Measurements from ENCODE around the gene EFS. TPM values are rescaled to one million over a fixed set of nuclear protein-coding genes. Genes with fewer than 3 reads are reported as not detected.

Gene EFS
- polyA plus RNA-seq, 1 donor (not counting 4 experiments of a cell fraction or from before 2014, with no cell fraction given), result 1.4 TPM

- no peak for FAIRE-seq
- Histone ChIP-seq H3K4me2 (ENCODE audit: control insufficient read depth, extremely low read depth, insufficient read depth, low read depth, low read length) (no peak overlapping the region), H3K9ac (ENCODE audit: control insufficient read depth, extremely low read depth, insufficient read depth, low read length) (no peak overlapping the region), H3K79me2 (ENCODE audit: control insufficient read depth, insufficient read depth, low read length) (no peaks in the 10 kb centered on the region), H2AFZ (ENCODE audit: control insufficient read depth, low read length) (no peak overlapping the region), H3K9me1 (ENCODE audit: control insufficient read depth, extremely low read depth, insufficient read depth, low read length) (no peaks in the 10 kb centered on the region), H3K4me3 (ENCODE audit: control insufficient read depth in 2 of 3, extremely low read depth in 1 of 3, insufficient read depth in 2 of 3, low read depth in 1 of 3, low read length in 3 of 3) (no peak overlapping the region), H3K4me1 (ENCODE audit: control insufficient read depth, extremely low read depth, insufficient read depth, low read length) (no peaks in the 10 kb centered on the region), H3K36me3 (ENCODE audit: control insufficient read depth in 2 of 2, extremely low read depth in 1 of 2, insufficient read depth in 2 of 2, low read length in 2 of 2) (no peaks in the 10 kb centered on the region), H4K20me1 (ENCODE audit: control insufficient read depth, extremely low read depth, insufficient read depth, low read length) (no peaks in the 10 kb centered on the region), H3K9me3 (ENCODE audit: control insufficient read depth, low read depth, low read length) (no peaks in the 10 kb centered on the region), H3K27ac (ENCODE audit: control insufficient read depth, insufficient read depth, low read length) (no peak overlapping the region), H3K27me3 (ENCODE audit: control insufficient read depth, extremely low read depth, insufficient read depth, low read length) (peaks cover 7% of the 10 kb centered on the region)
- DNase-seq (ENCODE audit: low read depth, low spot score), result no peak
- TF ChIP-seq CTCF (optimal IDR thresholded peaks at IDR 0.05 in 1 of 3, IDR thresholded peaks at IDR 0.05 in 1 of 3, conservative IDR thresholded peaks at IDR 0.05 in 1 of 3; ENCODE audit: extremely low read depth in 1 of 3, insufficient read depth in 2 of 3, low read length in 3 of 3) (no peak), EZH2 (IDR thresholded peaks at IDR 0.05; ENCODE audit: low read length) (no peak)
- dilution Hi-C loops (cut with MboI; ENCODE audit: extremely low pct_ligation_motif_present, low sequenced_read_pairs), result no loop called here
Measured at GRCh38 chr14:23377198-23377550, 12.2 kb upstream of the EFS start.

DNA sequence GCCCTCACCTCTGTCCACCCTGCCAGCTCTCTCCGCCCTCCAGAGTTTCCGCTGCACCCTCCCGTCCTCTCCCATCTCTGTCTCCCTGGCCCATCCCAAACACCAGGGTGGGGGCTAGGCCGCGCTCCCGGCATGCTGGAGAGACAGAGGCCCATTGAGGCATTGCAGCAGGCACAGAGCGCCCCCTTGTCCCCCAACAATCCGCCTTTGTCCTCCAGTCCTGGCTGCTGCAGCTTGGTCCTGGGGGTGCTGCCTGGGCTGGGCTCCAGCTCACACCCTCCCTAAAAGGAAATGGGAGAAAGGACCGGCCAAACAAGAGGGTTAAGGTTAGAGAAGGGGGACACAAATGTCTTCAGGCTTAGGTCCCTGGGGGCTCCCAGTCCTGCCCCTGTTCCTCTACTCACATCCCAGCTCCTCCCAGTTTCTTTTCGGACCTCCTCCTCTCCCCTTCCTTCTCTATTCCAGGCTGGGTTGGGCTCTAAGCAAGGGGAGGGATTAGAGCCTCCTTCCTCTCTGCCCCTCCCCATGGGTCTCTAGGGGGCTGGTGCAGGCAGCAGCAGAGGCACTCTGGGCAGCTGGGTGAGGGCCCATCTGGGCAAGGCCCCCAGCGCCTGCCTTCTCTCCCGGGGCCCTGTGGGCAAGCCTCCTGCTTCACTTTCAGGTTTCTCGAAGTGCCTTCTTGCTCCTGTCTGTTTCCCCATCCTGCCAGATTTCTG, 11.7 kb upstream of the EFS start, which contains the start of gene CMTM5:
CMTM5 (plus strand) TSS at position 565 of the 716 bp plus-strand sequence. CDS start 206 bp downstream, outside the sequence.
- Histone ChIP-seq H3K9ac (ENCODE audit: control insufficient read depth, extremely low read depth, insufficient read depth, low read length) (no peak within 1 kb of the TSS), H3K79me2 (ENCODE audit: control insufficient read depth, insufficient read depth, low read length) (no peaks in the 10 kb centered on the region), H3K9me1 (ENCODE audit: control insufficient read depth, extremely low read depth, insufficient read depth, low read length) (no peaks in the 10 kb centered on the region), H3K27me3 (ENCODE audit: control insufficient read depth, extremely low read depth, insufficient read depth, low read length) (peaks cover 7% of the 10 kb centered on the region), H4K20me1 (ENCODE audit: control insufficient read depth, extremely low read depth, insufficient read depth, low read length) (no peaks in the 10 kb centered on the region), H2AFZ (ENCODE audit: control insufficient read depth, low read length) (no peak within 1 kb of the TSS), H3K4me3 (ENCODE audit: control insufficient read depth in 2 of 3, extremely low read depth in 1 of 3, insufficient read depth in 2 of 3, low read depth in 1 of 3, low read length in 3 of 3) (no peak within 1 kb of the TSS), H3K4me2 (ENCODE audit: control insufficient read depth, extremely low read depth, insufficient read depth, low read depth, low read length) (no peak within 1 kb of the TSS), H3K27ac (ENCODE audit: control insufficient read depth, insufficient read depth, low read length) (no peak within 1 kb of the TSS), H3K4me1 (ENCODE audit: control insufficient read depth, extremely low read depth, insufficient read depth, low read length) (no peaks in the 10 kb centered on the region), H3K36me3 (ENCODE audit: control insufficient read depth in 2 of 2, extremely low read depth in 1 of 2, insufficient read depth in 2 of 2, low read length in 2 of 2) (no peaks in the 10 kb centered on the region), H3K9me3 (ENCODE audit: control insufficient read depth, low read depth, low read length) (no peaks in the 10 kb centered on the region)
- TF ChIP-seq EZH2 (IDR thresholded peaks at IDR 0.05; ENCODE audit: low read length), result no peak
- TF ChIP-seq CTCF (optimal IDR thresholded peaks at IDR 0.05 in 1 of 3, IDR thresholded peaks at IDR 0.05 in 1 of 3, conservative IDR thresholded peaks at IDR 0.05 in 1 of 3; ENCODE audit: extremely low read depth in 1 of 3, insufficient read depth in 2 of 3, low read length in 3 of 3), result no peak
- FAIRE-seq, result no peak
- DNase-seq (ENCODE audit: low read depth, low spot score), result no peak
- dilution Hi-C loops (cut with MboI; ENCODE audit: extremely low pct_ligation_motif_present, low sequenced_read_pairs), result no loop called here
